Esophagus (tissue), 2 donors: ENCODE measurements around the gene RAB40C. TPM values are rescaled to one million over a fixed set of nuclear protein-coding genes. Genes with fewer than 3 reads are reported as not detected.
A peak's percentile ranks its signal among the peaks of the same experiment; 100 is the strongest.

Source experiments
- H3K27ac ChIP-seq, 2 donors: one replicate each; pipeline ENCODE4 v1.5.1; 2013; ENCODE audit warnings: low read depth in 2 of 2, mild to moderate bottlenecking in 2 of 2, inconsistent platforms in 1 of 2, low read length in 1 of 2, moderate library complexity in 1 of 2
- H3K27me3 ChIP-seq, 2 donors: one replicate each; pipeline ENCODE4 v1.6.1; 2013; ENCODE audit warnings: low read length in 2 of 2, control low read depth in 1 of 2, mild to moderate bottlenecking in 1 of 2; ENCODE audit not compliant: insufficient read depth in 2 of 2, control insufficient read depth in 1 of 2
- H3K36me3 ChIP-seq, 2 donors: one replicate each; pipeline ENCODE4 v1.6.1; 2013; ENCODE audit warnings: low read length in 1 of 2; ENCODE audit not compliant: control insufficient read depth in 2 of 2, insufficient read depth in 2 of 2
- H3K4me1 ChIP-seq, 2 donors: one replicate each; pipeline ENCODE4 v1.6.1; 2013; ENCODE audit warnings: low read length in 1 of 2; ENCODE audit not compliant: control insufficient read depth in 2 of 2, insufficient read depth in 2 of 2
- H3K4me3 ChIP-seq, 2 donors: one replicate each; pipeline ENCODE4 v1.5.1; 2013; ENCODE audit warnings: low read length in 2 of 2, mild to moderate bottlenecking in 2 of 2, low read depth in 1 of 2, moderate library complexity in 1 of 2
- H3K9me3 ChIP-seq, 2 donors: one replicate each; pipeline ENCODE4 v1.6.1; 2013; ENCODE audit warnings: mild to moderate bottlenecking in 2 of 2, low read depth in 1 of 2, low read length in 1 of 2, moderate library complexity in 1 of 2; ENCODE audit not compliant: control insufficient read depth in 2 of 2, insufficient read depth in 1 of 2
- WGBS, 2 donors: extraction: QIAGEN DNeasy Blood & Tissue Kit; methylation state at CpG; one replicate each; pipeline ENCODE4 v1.1.7; 2013; 5-methylcytosine and 5-hydroxymethylcytosine counted together
- polyA plus RNA-seq, 2 donors: library from polyadenylated mRNA; stranded (reverse); fragments of 200-250 nt; gene quantifications; one replicate each; pipeline ENCODE4 v1.2.3, GENCODE V29; 2013
- donor health status: healthy with polysubstance abuse.
- donor health status: Bipolar disorder and iron deficiency.

RAB40C gene
- polyA plus RNA-seq, 2 donors: 18.1 to 42.4 TPM

DNA sequence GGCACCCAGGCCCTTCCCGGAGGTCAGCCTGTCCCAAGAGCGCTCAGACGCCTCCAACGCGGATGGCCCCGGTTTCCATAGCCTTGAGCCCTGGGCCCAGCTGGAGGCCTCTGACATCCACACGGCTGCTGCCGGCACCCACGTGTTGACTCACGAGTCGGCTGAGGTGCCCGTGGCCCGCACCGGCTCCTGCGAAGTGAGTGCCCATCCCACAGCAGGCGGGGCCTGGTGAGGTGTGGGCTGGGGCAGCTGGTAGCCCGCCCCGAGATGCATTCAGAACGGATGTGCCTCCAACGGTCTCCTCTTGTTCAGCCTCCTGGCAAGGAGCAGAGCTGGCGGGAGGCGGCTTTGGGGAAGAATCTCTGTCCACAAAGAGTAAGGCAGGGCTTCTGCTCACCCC lies 62.0 kb downstream of the RAB40C start:
- no peaks in the 10 kb centered on the region for H3K9me3 ChIP-seq
- H3K4me3 ChIP-seq: no peak overlapping the region
- 81 to 89% methylated on average over 22 of the region's 22 CpGs for WGBS, 2 donors
- H3K4me1 ChIP-seq: peaks cover 15 to 19% of the 10 kb centered on the region in 2 donors
- H3K36me3 ChIP-seq: peaks cover 0 to 15% of the 10 kb centered on the region in 2 donors
- no peaks in the 10 kb centered on the region for H3K27me3 ChIP-seq
- no peak overlapping the region for H3K27ac ChIP-seq

- Histone ChIP-seq H3K9me3 (no peaks in the 10 kb centered on the region), H3K27me3 (no peaks in the 10 kb centered on the region), H3K4me1 (peaks cover 9 to 14% of the 10 kb centered on the region in 2 donors), H3K4me3 (no peak overlapping the region), H3K36me3 (peaks cover 0 to 15% of the 10 kb centered on the region in 2 donors), H3K27ac (no peak overlapping the region)
- 76 to 84% methylated on average over 19 to 28 of the region's 28 CpGs for WGBS, 2 donors
Observed at GRCh38 chr16:652454-653305, 62.8 kb downstream of the RAB40C start.

DNA sequence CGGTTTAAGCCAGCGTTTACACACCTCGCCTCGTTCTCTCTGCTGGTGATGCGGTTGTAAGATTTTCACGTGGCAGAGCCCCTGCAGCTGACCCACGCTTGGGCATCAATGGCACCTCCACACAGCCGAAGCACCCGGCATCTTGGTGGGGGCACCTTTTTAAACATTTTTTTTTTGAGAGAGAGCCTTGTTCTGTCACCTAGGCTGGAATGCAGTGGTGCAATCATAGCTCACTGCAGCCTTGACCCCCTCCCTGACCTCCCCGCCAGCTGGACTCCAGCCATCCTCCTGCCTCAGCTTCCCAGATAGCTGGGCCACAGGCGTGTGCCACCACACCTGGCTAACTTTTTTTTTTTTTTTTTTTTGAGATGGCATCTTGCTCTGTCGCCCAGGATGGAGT lies 64.2 kb downstream of the RAB40C start:
- Histone ChIP-seq H3K4me3 (no peak overlapping the region), H3K27ac (no peak overlapping the region), H3K9me3 (no peaks in the 10 kb centered on the region), H3K36me3 (peaks cover 0 to 23% of the 10 kb centered on the region in 2 donors), H3K4me1 (peaks cover 4 to 8% of the 10 kb centered on the region in 2 donors), H3K27me3 (no peaks in the 10 kb centered on the region)
- WGBS, 2 donors: 92 to 93% methylated on average over 12 of the region's 12 CpGs

GRCh38 chr16:657487-657886 lies 67.6 kb downstream of the RAB40C start:
- Histone ChIP-seq H3K4me1 (peaks cover 0 to 3% of the 10 kb centered on the region in 2 donors), H3K27me3 (no peaks in the 10 kb centered on the region), H3K36me3 (peaks cover 0 to 23% of the 10 kb centered on the region in 2 donors), H3K9me3 (no peaks in the 10 kb centered on the region), H3K27ac (no peak overlapping the region), H3K4me3 (no peak overlapping the region)
- 92 to 93% methylated on average over 22 of the region's 22 CpGs for WGBS, 2 donors

GRCh38 chr16:658679-659571 lies 69.1 kb downstream of the RAB40C start:
- no peaks in the 10 kb centered on the region for H3K27me3 ChIP-seq
- H3K36me3 ChIP-seq: peaks cover 0 to 18% of the 10 kb centered on the region in 2 donors
- peaks cover 0 to 3% of the 10 kb centered on the region in 2 donors for H3K4me1 ChIP-seq
- 89 to 90% methylated on average over 34 to 35 of the region's 35 CpGs for WGBS, 2 donors
- no peaks in the 10 kb centered on the region for H3K9me3 ChIP-seq
- H3K27ac ChIP-seq: no peak overlapping the region
- H3K4me3 ChIP-seq: no peak overlapping the region

DNA sequence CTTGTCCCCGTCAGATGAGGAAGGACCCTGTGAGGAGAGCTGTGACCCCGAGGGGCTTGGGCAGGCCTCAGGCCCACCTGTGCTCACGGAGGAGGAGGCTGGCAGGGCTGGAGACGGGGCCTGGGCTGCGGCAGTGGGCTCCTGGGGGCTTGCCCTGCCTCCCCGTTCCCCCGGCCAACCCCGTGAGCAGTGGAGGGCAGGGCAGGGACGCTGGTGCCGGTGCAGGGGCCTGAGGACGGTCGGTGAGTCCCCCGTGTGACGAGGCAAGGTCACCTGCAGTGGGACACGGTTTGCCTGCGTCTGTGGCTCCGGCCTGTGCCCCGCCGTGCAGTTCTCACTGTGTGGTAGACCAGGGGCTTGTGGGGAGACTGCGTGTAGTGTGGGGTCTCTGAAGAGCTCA lies 69.8 kb downstream of the RAB40C start:
- H3K27me3 ChIP-seq: no peaks in the 10 kb centered on the region
- peaks cover 0 to 18% of the 10 kb centered on the region in 2 donors for H3K36me3 ChIP-seq
- WGBS, 2 donors: 87 to 89% methylated on average over 19 to 20 of the region's 20 CpGs
- H3K4me3 ChIP-seq: no peak overlapping the region
- H3K4me1 ChIP-seq: peaks cover 0 to 3% of the 10 kb centered on the region in 2 donors
- H3K9me3 ChIP-seq: no peaks in the 10 kb centered on the region
- H3K27ac ChIP-seq: no peak overlapping the region

DNA sequence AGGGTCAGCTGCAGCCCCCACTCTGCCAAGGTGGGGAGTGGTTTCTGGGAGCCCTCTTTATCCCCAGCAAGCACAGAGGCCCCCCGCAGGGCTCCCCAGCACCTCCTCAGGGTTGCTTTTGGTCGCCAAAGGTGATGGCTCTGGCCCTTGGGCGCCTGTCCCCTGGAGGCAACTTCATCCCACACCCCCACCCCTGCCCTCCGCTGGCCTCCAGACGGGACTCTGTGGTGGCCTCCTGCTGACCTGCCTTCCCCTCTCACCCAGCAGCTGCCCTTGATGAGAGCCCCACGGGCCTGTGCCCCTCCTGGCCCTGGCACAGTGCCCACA lies 70.2 kb downstream of the RAB40C start:
- H3K9me3 ChIP-seq: no peaks in the 10 kb centered on the region
- H3K27ac ChIP-seq: peak overlapping the region in 1 of 2 donors; percentile 29
- H3K4me1 ChIP-seq: peaks cover 0 to 3% of the 10 kb centered on the region in 2 donors
- H3K4me3 ChIP-seq: no peak overlapping the region
- 66 to 69% methylated on average over 6 of the region's 6 CpGs for WGBS, 2 donors
- peaks cover 0 to 18% of the 10 kb centered on the region in 2 donors for H3K36me3 ChIP-seq
- H3K27me3 ChIP-seq: no peaks in the 10 kb centered on the region

DNA sequence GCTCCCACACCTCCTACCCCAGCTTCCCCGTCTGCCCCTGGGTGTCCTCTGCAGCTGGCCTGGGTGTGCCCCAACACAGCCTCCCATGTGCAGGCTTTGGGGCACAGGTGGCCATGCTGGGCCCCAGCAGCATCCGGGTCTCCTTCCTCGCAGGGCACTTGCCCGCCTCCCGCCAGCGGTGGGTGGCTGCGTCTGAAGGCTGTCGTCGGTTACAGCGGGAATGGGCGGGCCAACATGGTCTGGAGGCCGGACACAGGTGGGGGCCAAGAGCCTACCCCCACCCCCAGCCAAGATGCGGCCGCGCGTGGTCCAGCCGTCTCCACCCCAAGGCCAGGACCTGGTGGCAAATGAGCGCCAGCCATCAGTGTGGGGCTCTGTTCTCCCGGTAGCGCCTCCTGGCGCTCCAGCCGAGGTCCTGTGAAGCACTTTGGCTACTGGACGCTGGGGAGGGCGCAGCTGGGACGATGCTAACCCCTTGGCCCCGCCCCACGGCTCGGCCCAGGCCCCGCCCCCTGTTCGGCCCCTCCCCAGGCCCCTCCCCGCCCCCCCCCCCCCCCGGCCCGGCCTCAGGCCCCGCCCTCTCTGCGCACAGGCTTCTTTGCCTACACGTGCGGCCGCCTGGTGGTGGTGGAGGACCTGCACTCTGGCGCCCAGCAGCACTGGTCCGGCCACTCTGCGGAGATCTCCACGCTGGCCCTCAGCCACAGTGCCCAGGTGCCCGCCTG lies 70.8 kb downstream of the RAB40C start:
- Histone ChIP-seq H3K4me1 (peaks cover 0 to 3% of the 10 kb centered on the region in 2 donors), H3K9me3 (no peaks in the 10 kb centered on the region), H3K27me3 (no peaks in the 10 kb centered on the region), H3K36me3 (peaks cover 0 to 13% of the 10 kb centered on the region in 2 donors), H3K4me3 (peak overlapping the region in 1 of 2 donors; percentile 12), H3K27ac (peak overlapping the region; percentile 28 to 57)
- 28 to 31% methylated on average over 25 to 40 of the region's 43 CpGs for WGBS, 2 donors

GRCh38 chr16:661184-661821 lies 71.4 kb downstream of the RAB40C start:
- peak overlapping the region; percentile 28 to 38 for H3K27ac ChIP-seq
- peaks cover 0 to 15% of the 10 kb centered on the region in 2 donors for H3K36me3 ChIP-seq
- peaks cover 0 to 3% of the 10 kb centered on the region in 2 donors for H3K4me1 ChIP-seq
- no peaks in the 10 kb centered on the region for H3K27me3 ChIP-seq
- WGBS, 2 donors: 56 to 63% methylated on average over 35 of the region's 35 CpGs
- no peaks in the 10 kb centered on the region for H3K9me3 ChIP-seq
- peak overlapping the region in 1 of 2 donors; percentile 12 for H3K4me3 ChIP-seq
